Right lung (tissue), 5 donors: ENCODE measurements around the gene MTA3. TPM values are rescaled to one million over a fixed set of nuclear protein-coding genes. Genes with fewer than 3 reads are reported as not detected.

Source experiments
- DNase-seq, 2 donors: peaks; one replicate each; pipeline ENCODE4 v3.0.0-alpha.2; 2013
- polyA plus RNA-seq, 5 donors: library from polyadenylated mRNA; unstranded; fragments of 120-200 nt; gene quantifications; one replicate each; pipeline versions ENCODE4 v1.2.1 to v1.2.3, GENCODE V29; 2013; ENCODE audit warnings: inconsistent platforms in 1 of 5, low replicate concordance in 1 of 5; ENCODE audit not compliant: insufficient read length in 5 of 5, insufficient read depth in 1 of 5

MTA3 gene
- polyA plus RNA-seq, 5 donors: 47.0 to 80.4 (median 72.9) TPM

DNA sequence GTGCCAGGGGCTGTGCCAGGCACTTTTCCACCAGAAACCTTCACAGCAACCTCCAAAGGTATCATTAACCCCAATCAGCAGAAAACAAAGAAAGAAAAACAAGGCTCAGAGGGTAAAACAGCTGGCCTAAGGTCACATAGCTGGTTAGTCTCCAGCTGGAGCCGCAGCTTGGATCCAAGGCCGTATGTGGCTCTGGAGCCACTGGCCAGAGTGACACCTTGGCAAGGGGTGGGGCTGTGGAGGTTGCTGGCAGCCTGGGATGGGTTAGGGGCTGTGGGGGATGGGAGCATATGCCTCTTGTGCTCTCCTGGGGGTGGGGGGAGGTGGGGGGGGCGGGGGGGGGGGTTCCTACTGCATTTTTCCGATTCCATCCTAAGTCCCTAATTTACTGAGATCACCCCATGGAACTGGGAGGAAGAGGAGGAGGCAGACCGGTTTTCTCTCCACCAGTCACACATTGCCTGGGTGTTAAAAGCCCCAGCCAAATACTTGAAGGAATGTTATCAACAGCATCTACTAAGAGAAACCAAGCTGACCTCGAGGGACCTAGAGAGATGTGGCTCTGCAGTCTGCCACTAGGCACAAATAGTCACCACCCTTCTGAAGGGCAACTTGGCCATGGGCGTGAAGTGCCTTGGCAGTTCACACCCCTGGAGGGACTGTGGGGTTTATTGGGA, 215.9 kb downstream of the MTA3 start:
- no peak for DNase-seq

DNA sequence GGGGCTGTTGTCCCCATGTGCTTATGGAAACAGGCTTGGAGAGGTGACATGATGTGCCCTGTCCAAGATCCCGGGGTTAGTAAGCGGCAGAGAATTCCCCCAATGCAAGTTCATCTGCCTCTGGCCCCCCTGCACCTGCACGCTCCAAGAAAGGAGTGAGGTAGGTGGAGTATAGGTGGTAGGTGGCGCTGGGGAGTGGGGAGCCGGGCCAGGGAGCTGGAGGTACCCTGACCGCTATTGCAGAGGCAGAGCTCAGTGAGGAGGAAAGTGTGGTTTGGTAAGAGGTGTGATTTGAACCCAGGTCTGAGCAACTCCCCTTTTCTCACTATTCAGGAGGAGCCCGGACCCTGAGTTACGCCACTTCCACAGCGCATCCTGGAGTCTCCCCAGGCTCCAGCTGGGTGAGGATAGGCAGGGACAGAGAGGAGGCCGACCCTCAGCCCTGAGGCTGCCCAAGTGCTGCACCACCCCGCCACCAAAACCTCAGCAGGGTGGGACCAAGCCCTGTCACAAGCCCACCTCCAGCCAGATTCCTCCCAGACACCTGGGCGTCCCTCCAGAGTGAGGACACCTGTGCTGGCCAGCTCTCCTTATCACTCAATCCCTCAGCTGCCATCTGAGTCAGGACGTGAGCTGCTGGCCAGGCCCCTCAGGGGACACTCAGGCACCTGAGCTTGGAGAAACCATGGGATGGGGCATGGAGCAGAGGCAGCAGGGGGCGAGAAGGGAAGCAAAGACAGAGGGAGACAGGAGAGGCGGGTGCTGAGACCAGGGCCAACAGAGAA, 218.3 kb downstream of the MTA3 start:
- DNase-seq: no peak

DNA sequence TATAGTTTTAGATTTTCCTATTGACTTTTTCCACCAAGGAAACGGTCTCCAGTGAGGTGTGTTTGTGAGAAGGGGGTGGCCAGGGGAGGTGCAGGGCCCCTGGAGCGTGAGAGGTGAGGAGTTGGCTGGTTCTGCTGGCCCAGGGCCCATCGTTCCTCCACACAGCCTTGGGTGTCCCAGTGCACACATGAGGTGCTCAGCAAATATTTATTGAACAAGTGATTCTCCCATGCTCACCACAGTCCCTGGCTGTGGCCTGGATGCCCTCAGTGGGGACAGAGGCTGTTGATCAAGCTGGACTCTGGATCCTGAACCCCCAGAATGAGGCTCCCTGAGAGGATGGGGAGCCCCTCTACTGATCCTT, 219.0 kb downstream of the MTA3 start:
- DNase-seq: no peak

DNA sequence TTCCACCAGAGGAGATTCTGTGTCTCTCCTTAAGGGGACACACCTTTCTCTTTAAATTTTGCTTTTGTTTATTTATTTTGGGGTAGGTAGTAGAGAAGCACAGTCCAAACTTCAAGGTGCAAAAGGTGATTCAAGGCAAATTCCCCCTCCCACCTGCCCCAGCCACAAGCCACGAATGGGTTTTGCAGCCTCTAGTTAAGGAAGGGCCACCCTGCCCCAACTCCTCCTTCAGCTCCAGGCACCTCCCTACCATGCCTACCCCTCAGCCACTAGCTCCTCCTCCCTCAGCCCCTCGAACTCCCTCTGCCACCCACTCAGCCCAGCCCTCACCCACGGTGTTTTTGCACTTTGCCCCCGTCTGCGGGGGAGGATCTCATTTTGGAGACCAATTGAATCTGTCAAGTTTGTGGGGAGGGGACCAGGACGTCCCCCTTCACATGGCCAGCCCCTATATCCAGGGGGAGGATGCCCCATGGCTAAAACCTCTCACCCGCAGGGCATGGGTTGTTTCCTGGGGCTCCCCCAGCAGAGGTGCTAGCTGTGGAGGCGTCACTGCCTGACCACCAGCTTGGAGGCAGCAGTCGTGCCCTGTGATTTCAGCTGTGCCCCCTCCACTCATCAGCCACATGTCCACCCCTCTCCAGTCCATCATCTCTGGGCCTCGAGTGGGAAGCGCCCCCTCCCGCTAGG, 219.5 kb downstream of the MTA3 start:
- no peak for DNase-seq

DNA sequence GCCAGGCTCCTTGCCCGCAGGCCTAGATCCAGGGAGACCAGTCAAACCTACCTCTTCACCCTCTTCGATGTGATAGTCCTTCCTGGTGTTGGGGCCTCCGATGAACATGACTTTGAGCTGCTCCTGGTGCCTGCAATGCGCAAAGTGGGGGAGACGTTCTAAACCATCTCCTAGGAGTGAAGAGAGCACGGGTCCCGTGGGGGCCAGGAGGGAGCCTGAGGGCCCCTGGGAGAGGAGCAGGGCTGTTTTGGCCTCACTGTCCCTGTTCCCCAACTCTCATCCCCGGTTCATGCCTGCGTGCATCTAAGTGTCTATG, 220.0 kb downstream of the MTA3 start:
- no peak for DNase-seq

DNA sequence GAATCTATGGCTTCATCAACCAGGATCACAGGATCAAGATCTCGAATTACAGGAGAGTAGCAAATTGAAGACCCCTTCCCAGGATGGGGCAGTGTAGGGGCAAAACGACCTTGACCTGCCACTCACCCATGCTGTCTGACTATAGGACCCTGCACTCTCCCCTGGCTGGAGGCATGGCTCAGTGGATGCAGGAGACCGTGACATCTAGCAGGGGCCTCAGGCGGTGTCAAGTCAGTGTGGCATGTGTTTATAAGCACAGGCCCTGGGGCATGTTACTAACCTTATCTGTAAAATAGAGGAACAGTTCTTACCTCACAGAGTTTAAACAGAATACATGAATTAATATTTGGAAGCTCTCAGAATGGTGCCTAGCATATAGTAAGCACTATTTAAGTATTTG, 220.4 kb downstream of the MTA3 start:
- no peak for DNase-seq

DNA sequence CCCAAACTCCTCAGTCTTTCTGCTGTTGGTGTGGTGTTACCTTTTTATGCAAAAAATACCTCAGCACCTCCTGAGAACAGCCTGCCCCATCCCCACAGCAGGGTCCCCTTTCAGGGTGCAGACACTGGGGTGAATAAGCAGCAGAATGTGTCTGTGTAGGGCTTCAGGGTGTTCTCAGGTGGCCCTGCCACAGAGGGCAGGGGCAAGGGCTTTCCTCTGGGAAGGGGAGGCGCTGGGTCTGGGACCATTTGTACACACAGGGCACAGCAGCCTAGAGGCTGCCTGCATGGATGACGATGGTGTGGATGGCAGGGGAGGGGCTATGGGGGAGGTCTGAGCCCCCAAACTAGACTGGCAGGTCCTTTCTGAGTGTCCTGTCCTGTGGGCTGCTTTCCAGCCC, 221.3 kb downstream of the MTA3 start:
- no peak for DNase-seq

DNA sequence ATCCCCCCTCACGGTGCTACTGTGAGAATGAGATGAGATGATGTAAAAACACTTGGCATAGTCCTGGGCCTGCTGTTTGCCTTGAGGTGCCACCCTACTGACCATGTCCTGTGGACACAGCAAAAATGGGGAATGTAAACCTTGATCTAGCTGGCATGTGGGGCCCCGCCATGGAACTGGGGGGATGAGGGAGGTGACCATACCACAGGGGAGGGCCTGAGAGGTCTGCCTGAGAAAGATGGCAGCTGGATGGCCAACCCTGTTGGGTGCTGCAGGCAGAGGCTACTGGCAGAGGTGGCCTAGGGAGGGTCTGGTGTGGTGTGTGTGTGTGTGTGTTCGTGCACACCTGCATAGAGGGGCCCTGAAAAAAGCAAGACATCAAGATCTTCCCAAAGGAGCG, 223.2 kb downstream of the MTA3 start:
- DNase-seq: no peak

DNA sequence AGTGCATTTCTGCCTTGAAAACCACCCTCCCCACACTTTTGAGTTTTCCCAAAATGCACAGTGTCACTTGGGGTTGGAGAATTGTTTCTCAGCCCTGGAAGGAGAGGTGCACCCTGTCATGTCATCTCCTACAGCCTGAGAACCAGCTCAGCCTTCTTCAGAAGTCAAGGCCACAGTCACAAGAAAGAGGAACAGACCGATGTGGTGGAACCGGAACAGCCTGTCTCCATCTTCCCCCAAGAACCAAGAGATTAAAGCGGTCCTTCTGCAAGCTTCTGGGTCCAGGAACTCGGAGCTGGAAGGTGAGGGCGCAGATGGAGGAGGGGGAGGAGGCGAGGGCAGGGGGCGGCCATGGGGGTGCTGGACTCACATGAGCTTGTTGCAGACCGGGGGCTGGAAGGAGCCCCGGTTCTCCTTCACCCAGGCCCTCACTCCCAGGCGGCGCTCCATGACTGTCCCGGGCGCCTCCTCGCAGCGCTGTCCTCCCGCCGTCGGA, 223.7 kb downstream of the MTA3 start:
- no peak for DNase-seq

DNA sequence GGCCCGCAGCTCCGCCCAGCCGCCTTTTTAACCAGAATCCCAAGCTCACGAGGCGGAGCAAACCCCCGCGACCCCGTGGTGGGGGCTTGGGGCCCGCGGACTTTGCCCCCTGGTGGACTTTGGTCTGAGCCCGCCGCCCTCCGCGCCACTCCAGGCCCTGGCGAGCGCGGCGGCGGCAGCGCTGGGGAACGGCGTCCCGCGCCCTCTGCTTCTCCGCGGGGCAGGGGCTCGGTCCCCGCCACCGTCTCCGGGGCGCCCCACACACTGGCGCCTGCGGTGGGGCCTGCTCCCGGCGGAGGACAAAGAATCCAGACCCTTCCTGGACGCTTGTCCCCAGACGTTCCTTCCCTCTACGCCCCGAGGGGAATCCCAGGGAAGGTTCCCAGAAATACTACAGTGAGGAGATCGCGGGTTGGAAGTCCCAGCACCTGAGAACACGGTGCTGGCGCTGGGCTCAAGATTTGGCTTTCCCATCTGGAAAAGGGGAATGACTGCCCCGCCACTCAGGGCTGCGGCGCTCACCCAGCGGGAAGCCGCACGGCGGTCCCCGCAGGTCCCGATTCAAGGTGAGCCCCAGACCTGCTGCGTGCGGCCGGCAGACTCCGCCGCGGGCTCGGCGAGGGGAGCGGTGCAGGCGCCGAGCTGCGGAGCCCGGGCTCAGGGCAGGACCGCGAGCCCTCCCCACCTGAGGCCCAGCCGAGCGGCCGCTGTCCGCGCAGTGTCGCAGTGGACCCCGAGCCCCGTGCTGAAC, 224.3 kb downstream of the MTA3 start, which contains the start of gene HAAO:
HAAO (minus strand) TSS at position 1 of the 751 bp plus-strand sequence. CDS start 47 bp downstream, outside the sequence.
- DNase-seq: peak; percentile 71

DNA sequence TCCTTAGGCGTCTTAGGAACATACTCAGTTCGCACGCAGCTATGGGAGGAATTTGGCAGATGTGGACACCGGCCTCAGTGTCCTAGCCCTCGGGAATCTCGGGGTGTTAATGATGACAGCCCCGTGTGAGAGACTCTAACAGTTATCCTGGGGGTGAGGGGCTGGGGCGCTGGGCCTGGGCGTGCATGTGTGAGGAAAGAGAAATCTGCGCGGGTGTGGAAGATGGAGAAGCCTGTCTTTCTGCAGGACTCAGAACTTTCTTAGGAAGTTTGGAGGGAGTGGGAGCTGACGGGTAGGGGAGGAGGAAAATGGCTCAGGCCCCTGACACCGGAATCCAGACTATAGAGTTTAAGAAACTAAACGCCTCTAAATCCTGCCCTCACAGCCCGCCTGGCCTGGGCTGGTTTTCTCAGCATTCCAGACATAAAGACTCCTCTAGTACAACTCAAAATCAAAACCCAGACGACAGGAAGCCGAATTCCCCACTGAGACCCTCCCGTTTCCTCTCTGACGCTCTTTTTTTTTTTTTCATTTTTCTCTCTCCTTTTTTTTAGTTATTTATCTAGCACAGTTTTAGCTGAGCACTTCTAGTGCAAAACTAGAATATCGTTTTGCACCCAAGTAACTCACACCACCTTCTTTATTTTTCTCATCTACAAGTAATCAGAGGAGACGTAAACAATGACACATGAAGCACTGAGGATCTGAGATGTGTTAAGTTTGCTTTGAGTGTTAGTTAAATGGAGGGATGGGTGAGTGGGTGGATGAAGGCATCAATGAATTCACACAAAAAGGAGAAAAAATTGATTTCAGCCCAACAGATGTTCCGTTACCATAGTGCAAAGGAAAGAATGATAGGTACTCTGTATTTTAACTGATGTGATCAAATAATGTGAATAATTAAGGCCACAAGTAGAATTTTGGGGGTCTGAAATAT, 225.2 kb downstream of the MTA3 start:
- peak; percentile 52 to 53 for DNase-seq

DNA sequence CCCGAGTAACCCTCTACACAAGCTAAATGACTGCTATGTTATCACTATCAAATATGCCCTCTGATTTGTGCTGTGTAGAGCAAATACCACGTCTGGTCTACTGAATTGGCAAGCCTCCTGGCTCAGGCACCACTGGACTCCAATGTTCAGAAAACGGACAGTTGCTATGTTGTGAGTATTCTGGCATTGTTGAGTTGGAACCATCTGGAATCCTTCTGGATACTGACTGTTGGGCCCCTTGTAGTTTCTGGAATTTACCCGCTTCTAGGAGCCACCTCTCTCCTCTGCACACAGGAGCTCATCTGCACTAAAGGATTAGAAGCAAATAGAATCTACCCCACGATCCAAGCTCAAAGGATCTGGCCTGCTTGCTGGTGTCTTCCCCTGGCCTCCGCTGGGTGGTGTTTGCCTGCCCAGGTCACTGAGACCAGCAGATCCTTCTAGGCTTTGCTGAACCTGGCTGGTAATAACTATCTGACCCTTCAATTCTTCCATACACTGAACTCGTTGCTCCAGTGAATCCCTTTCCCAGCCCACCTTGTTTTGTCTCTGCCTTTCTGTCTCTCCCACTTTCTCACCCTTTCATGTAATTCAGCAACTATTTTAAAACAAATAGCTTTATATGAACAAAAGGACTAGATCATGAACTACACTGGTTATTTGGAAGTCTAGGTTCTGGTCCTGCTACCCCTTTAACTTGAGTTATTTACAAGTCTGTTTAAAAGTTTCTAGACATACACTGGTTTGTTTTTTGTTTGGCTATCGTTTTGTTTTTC, 226.0 kb downstream of the MTA3 start:
- DNase-seq: peak; percentile 39 to 51

DNA sequence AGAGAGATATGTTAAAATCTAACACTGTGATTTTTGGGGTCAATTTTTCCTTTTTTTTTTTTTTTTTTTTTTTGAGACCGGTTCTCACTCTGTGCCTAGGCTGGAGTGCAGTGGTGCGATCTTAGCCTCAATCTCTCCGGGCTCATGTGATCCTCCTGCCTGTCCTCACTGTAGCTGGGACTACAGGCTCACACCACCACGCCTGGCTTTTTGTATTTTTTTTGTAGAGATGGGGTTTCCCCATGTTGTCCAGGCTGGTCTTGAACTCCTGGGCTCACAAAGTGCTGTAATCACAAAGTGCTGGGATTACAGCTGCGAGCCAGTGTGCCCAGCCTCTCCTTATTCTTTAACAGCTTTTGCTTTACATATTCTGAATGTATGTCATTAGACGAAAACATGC, 226.8 kb downstream of the MTA3 start:
- no peak for DNase-seq

DNA sequence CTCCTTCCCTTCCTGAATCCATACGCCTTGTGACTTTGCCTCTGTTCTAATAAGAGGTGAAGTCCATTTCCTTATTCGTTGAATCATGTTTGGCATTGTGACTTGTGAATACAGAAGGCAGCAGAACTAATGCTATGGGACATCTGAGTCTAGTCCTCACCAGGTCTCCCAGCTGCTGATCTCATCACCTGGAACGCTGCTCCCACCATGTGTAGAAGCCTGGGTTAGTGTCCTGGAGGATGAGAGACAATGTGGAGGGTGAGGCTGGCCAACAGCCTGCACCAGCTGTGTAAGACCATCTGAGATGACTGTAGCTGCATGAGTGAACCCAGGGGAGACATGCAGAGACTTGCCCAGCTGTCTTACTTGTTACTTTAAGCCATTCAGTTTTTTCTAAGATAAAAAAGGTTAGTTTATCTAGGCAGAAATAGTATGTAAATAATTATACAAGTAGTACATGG, 227.4 kb downstream of the MTA3 start:
- DNase-seq: no peak

DNA sequence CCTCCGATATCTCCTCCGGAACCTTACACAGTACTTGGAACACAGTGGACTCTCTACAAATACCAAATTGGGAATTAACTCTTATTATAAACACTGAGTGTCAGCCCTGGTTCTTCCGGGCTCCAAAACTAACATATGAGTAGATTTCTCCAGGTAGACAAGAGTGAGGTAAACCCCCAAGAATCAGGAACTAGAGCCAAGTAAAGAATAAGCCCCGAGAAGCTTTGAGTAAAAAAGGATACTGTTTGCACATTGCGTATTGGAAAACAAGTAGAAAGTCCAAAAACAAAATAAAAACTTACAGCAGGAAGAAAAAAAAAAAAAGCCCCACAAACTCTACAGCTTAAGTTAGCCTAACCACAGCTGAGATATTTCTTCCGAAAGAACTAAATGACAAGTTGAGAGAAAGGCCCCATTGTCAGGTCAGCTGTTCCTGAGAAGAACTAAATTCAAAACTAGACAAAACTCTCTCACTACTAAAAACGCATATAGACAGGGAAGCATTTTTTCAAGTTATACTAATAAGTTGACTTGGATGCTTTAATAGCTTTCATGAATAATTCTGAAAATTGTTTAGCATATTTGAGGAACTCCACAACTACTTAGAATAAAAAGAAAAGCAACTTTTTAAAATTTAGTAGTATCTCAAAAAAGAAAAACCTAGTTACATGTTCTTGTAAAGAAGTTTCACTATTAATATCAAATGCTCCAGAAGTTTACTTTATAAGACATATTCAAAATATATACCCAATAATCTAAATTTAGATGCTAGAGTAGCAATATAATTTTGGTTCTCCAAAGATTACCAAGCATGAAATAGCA, 228.2 kb downstream of the MTA3 start:
- DNase-seq: no peak

DNA sequence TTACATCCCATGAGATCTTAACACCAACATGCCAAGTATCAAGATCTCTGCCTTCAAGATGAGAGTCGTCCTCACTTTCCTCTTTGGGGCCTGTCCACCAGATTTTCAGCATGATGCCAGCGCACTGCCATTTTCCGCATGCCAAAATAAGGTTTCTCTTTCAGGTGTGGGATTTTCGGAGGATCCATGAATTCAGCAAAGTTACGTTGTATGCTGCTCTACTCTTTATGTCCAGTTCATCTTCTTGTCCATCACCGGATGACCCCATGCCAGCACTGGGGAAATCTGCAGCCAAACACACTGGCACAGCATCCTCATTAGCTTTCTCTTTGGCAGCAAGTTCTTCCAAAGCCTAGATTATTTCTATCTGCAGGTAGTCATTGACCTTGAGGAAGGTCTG, 228.8 kb downstream of the MTA3 start:
- DNase-seq: no peak

DNA sequence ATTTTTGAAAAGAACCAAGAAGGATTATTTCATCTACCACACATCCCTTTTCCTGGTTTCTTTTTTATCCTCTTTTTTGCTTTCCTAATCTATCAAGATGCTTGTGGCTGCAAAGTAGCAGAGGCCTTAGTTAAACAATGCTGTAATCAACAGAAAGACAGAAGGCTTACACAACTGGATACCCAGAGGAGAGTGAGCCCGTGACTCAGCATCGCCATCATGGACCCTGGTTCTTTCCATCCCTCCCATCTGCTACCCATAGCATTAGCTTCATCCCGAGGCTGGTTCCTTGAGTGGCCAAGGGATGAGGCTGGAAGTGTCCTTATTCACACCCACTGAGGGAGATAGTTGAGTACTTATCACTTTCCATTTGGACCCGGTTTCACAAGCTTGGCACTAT, 231.4 kb downstream of the MTA3 start:
- no peak for DNase-seq

DNA sequence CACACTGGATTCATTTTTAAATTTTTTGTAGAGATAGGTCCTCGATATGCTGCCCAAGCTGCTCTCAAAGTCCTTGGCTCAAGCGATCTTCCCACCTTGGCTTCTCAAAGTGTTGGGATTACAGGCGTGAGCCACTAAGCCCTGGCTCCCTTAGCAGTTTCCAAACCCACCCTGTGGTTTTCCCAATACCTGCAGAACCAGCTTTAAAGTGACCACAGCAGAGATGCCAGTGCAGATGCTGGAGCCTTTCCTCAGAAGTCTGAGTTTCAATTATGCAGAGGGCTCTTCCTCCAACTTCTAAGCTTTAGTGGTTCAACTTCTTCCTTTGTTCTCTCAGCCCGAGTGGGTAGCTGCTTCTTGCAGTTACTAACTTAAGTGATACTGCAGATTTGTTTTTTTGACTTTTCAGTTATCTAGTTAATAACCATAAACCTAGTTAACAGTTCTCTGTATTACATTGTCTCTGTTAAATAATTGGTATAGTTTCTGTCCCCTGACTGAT, 232.1 kb downstream of the MTA3 start:
- DNase-seq: no peak

DNA sequence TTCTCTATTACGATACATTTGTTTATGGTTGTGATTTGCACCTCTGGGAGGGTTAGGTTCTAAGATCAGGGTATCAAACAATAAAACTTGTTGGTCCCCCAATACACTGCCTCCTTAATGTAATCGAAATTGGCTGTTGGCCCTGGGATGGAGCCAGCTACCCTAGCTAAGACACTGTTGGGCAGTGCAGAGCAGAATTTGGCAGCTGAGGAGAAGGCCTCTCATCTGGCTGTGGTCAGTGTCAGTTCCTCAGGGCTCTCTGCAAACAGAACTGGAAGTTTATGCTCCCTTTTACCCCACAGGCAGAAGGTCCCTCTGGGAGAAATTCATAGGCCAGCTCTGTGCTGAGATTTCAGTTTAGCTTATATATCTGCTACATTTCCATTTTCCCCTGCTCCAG, 232.5 kb downstream of the MTA3 start:
- peak in 1 of 2 donors; percentile 45 for DNase-seq
